ENCODE data around the gene IRX3. TPM values are rescaled to one million over a fixed set of nuclear protein-coding genes. Genes with fewer than 3 reads are reported as not detected.
A peak's percentile ranks its signal among the peaks of the same experiment; 100 is the strongest.

Gene IRX3
- total RNA-seq, 4 donors from 2014 or later, result 4.0 to 22.6 (median 8.9) TPM

DNA sequence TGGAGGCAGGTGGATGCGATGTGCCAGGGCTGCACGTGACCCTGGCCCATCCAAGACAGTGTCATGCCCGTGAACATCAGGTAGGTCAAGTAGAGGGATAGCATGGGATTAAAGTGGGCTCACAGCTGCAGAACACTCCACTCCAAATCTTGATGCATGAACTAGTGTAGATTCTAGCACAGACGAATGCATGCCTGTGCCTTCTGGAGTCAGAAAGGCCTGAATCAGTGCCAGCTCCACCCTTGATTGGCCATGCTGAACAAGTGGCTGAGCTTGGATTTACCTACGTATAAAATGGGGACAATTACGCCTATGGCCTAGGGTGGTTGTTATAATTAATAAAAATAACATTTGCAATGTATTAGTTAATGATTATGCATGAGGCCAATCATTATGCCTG, 10.6 kb downstream of the IRX3 start:
- peaks cover 13 to 39% of the 10 kb centered on the region in 2 donors for H3K4me1 ChIP-seq
- no peak overlapping the region for H3K27ac ChIP-seq
- no peaks in the 10 kb centered on the region for H3K27me3 ChIP-seq
- TF ChIP-seq POLR2A (IDR thresholded peaks at IDR 0.05), result no peak
- TF ChIP-seq, protein P1, sequence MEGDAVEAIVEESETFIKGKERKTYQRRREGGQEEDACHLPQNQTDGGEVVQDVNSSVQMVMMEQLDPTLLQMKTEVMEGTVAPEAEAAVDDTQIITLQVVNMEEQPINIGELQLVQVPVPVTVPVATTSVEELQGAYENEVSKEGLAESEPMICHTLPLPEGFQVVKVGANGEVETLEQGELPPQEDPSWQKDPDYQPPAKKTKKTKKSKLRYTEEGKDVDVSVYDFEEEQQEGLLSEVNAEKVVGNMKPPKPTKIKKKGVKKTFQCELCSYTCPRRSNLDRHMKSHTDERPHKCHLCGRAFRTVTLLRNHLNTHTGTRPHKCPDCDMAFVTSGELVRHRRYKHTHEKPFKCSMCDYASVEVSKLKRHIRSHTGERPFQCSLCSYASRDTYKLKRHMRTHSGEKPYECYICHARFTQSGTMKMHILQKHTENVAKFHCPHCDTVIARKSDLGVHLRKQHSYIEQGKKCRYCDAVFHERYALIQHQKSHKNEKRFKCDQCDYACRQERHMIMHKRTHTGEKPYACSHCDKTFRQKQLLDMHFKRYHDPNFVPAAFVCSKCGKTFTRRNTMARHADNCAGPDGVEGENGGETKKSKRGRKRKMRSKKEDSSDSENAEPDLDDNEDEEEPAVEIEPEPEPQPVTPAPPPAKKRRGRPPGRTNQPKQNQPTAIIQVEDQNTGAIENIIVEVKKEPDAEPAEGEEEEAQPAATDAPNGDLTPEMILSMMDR (IDR thresholded peaks at IDR 0.05), result no peak
- DNase-seq, result peak; percentile 66 to 85
- H3K36me3 ChIP-seq, result no peaks in the 10 kb centered on the region
- H3K9me3 ChIP-seq, result no peaks in the 10 kb centered on the region
- WGBS, 2 donors, result 35 to 40% methylated on average over 6 of the region's 6 CpGs
- H3K4me3 ChIP-seq (replicated peaks in 1 of 3), result no peak overlapping the region
- intact Hi-C loops (cut with DNase I), result no loop called here

DNA sequence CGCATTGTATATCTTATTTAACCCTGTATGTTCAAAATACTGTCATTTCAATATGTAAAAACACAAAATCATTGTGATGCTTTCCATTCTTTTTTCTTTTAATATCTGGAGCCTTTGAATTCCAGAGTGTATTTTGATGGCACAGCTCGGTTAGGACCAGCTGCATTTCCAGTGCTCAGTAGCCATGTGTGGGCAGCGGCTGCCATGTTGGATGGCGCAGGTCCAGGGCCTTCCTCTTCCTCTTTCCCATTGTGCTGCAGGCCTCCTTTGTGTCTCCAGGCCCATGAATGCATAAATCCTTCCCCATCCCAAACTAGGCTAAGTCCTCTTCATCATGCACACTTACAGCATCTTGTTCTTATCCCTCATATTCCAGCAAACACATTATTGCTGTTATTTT, 13.0 kb downstream of the IRX3 start:
- no peak overlapping the region for H3K27ac ChIP-seq
- intact Hi-C loops (cut with DNase I), result no loop called here
- no peak for DNase-seq
- H3K27me3 ChIP-seq, result no peaks in the 10 kb centered on the region
- H3K9me3 ChIP-seq, result no peaks in the 10 kb centered on the region
- 94 to 95% methylated on average over 4 of the region's 4 CpGs for WGBS, 2 donors
- TF ChIP-seq POLR2A (IDR thresholded peaks at IDR 0.05), result no peak
- TF ChIP-seq, protein P1 (IDR thresholded peaks at IDR 0.05), result no peak
- no peaks in the 10 kb centered on the region for H3K36me3 ChIP-seq
- H3K4me1 ChIP-seq, result peaks cover 13 to 36% of the 10 kb centered on the region in 2 donors
- H3K4me3 ChIP-seq (replicated peaks in 1 of 3), result no peak overlapping the region

DNA sequence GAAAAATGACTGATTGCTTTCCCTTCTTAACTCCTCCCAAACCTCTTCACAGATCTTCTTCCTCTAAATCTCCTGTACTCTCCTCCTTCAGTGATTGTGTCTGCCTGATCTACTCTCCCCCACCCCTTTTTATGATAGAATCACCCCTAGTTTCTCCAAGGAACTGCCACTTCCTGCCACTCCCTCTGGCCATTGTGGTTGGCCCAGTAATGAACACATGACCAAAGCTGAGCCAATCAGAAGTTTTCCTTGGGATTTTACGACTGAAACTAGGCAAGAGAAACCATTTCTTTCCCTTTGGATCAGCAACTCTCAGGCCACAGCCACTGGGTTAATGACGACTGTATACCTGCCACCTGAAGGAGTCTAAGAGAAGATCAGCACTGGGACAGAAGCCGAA, 15.9 kb downstream of the IRX3 start:
- H3K36me3 ChIP-seq, result no peaks in the 10 kb centered on the region
- no peak for TF ChIP-seq POLR2A (IDR thresholded peaks at IDR 0.05)
- TF ChIP-seq, protein P1 (IDR thresholded peaks at IDR 0.05), result no peak
- no peaks in the 10 kb centered on the region for H3K9me3 ChIP-seq
- WGBS, 2 donors, result 88 to 91% methylated on average over 3 of the region's 3 CpGs
- H3K27ac ChIP-seq, result no peak overlapping the region
- no peaks in the 10 kb centered on the region for H3K27me3 ChIP-seq
- peaks cover 0 to 11% of the 10 kb centered on the region in 2 donors for H3K4me1 ChIP-seq
- intact Hi-C loops (cut with DNase I), result no loop called here
- no peak overlapping the region for H3K4me3 ChIP-seq (replicated peaks in 1 of 3)
- DNase-seq, result no peak

DNA sequence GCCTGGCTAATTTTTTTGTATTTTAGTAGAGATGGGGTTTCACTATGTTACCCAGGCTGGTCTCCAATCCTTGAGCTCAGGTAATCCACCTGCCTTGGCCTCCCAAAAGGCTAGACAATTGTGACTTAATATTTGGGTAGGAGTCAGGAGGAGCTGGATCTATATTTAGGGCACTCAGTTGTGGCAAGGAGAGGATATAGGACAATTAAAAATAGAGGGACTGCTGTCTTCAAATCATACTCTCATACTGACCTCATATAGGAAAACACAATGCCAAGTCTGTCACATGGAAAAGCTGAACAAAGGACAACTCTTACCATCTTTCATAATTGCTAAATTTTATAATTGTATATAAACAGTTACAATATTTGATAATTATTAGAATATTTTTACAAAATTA, 17.1 kb downstream of the IRX3 start:
- no peaks in the 10 kb centered on the region for H3K4me1 ChIP-seq
- no peaks in the 10 kb centered on the region for H3K9me3 ChIP-seq
- H3K27ac ChIP-seq, result no peak overlapping the region
- intact Hi-C loops (cut with DNase I), result no loop called here
- no peaks in the 10 kb centered on the region for H3K27me3 ChIP-seq
- no peak overlapping the region for H3K4me3 ChIP-seq (replicated peaks in 1 of 3)
- no peak for TF ChIP-seq POLR2A (IDR thresholded peaks at IDR 0.05)
- TF ChIP-seq, protein P1 (IDR thresholded peaks at IDR 0.05), result no peak
- DNase-seq, result no peak
- H3K36me3 ChIP-seq, result no peaks in the 10 kb centered on the region

DNA sequence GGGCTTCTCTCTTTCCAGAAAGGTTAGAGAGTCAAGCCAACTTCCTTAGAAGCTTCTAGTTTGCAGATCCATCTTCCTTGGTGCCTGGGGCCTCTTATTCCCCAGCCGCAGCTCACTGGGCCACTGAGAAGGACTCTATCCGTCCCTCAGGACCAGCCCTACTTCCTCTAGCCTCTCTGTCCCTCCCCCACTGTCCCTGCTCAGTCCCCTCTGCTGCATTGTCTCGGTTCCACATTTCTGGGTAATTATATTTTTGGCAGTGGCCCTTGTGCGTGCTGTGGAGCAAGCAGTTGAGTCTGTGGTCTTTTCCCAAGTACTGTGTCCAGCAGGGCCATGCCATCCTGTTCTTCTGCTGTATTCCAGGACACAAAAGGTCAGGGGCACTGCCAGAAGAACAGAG, 17.8 kb downstream of the IRX3 start:
- TF ChIP-seq POLR2A (IDR thresholded peaks at IDR 0.05), result no peak
- Histone ChIP-seq H3K4me1 (no peaks in the 10 kb centered on the region), H3K9me3 (no peaks in the 10 kb centered on the region), H3K27ac (no peak overlapping the region), H3K36me3 (no peaks in the 10 kb centered on the region), H3K4me3 (replicated peaks in 1 of 3) (no peak overlapping the region), H3K27me3 (no peaks in the 10 kb centered on the region)
- WGBS, 2 donors, result 59 to 62% methylated on average over 4 of the region's 4 CpGs
- no peak for DNase-seq
- intact Hi-C loops (cut with DNase I), result no loop called here

DNA sequence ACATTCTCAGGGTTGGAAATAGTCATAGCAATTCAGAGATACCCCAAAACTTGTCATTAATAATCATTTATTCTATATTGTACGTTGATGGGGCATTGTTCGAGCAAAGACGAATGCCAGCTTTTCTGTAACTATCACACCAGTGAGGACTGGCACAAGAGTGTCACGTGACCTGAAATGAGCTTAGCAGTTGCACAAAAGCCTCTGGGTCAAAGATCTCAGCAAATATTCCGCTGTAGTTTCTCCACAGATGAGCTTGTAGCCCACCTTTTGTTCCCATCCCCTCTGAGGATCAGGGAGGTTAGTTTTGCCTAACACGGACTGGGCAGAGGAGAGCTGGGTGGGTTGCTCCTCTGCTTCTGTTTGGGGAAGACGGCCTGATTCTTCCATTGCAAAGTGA, 18.2 kb downstream of the IRX3 start:
- intact Hi-C loops (cut with DNase I), result no loop called here

More for the DNA sequence above, 18.2 kb downstream of the IRX3 start:
- H3K27me3 ChIP-seq, result no peaks in the 10 kb centered on the region
- H3K36me3 ChIP-seq, result no peaks in the 10 kb centered on the region
- 81 to 93% methylated on average over 7 of the region's 7 CpGs for WGBS, 2 donors
- no peak for DNase-seq
- H3K27ac ChIP-seq, result no peak overlapping the region
- no peak overlapping the region for H3K4me3 ChIP-seq (replicated peaks in 1 of 3)
- no peaks in the 10 kb centered on the region for H3K4me1 ChIP-seq
- TF ChIP-seq POLR2A (IDR thresholded peaks at IDR 0.05), result no peak
- TF ChIP-seq, protein P1 (IDR thresholded peaks at IDR 0.05), result no peak
- no peaks in the 10 kb centered on the region for H3K9me3 ChIP-seq

Data from thyroid gland (tissue), 4 donors.